Effector memory CD4-positive, alpha-beta T cell (primary cell): ENCODE data around the gene TMA16.

Source experiments
- DNase-seq, 3 donors: peaks; one replicate each; pipeline ENCODE4 v3.0.0-alpha.2; 2020
- H3K27ac ChIP-seq: 2 replicates; pipeline ENCODE4 v1.7.0; 2013; ENCODE audit warnings: mild to moderate bottlenecking, low read length, moderate library complexity; ENCODE audit not compliant: insufficient read depth, poor library complexity, severe bottlenecking
- H3K27me3 ChIP-seq: replicated peaks from 2 replicates; pipeline ENCODE4 v1.7.0; 2013; ENCODE audit warnings: mild to moderate bottlenecking, low read length; ENCODE audit not compliant: insufficient read depth, control insufficient read depth, poor library complexity, severe bottlenecking
- H3K36me3 ChIP-seq: 2 replicates; pipeline ENCODE4 v1.7.0; 2013; ENCODE audit warnings: mild to moderate bottlenecking, low read length, moderate library complexity; ENCODE audit not compliant: control insufficient read depth, insufficient read depth
- H3K4me1 ChIP-seq: 2 replicates; pipeline ENCODE4 v1.7.0; 2013; ENCODE audit warnings: low read length, mild to moderate bottlenecking; ENCODE audit not compliant: control insufficient read depth, insufficient read depth, poor library complexity, severe bottlenecking
- H3K4me3 ChIP-seq: 2 replicates; pipeline ENCODE4 v1.7.0; 2013; ENCODE audit warnings: low read length, low read depth, mild to moderate bottlenecking; ENCODE audit not compliant: insufficient read depth, poor library complexity, severe bottlenecking
- H3K9me3 ChIP-seq: 2 replicates; pipeline ENCODE4 v1.7.0; 2013; ENCODE audit warnings: mild to moderate bottlenecking, low read length, moderate library complexity; ENCODE audit not compliant: control insufficient read depth

Gene TMA16

GRCh38 chr4:163500586-163500985 lies 6.1 kb downstream of the TMA16 start:
- Histone ChIP-seq H3K27ac (no peak overlapping the region), H3K4me1 (peaks cover 3% of the 10 kb centered on the region), H3K9me3 (no peaks in the 10 kb centered on the region), H3K27me3 (no peaks in the 10 kb centered on the region), H3K4me3 (no peak overlapping the region), H3K36me3 (no peaks in the 10 kb centered on the region)
- DNase-seq, result no peak

DNA sequence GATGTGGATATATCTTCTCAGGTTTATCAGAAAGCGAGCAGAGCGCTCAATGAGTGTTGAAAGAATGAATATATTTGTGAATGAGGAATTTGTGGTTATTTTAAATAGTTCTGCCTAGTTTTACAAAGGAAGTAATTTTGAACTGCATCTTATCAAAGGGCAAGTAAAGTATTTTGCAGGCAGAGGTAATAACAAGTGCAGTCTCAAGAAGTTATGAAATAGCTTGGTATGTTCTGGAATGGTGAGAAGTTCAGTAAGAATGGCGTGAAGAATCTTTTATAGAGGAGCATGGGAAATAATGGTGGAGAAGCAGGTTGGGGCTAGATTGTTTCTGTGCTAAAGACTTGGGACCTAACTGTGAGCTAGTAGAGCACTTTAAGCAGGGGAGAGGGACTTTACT lies 10.9 kb downstream of the TMA16 start:
- Histone ChIP-seq H3K27ac (no peak overlapping the region), H3K36me3 (no peaks in the 10 kb centered on the region), H3K4me1 (no peaks in the 10 kb centered on the region), H3K27me3 (no peaks in the 10 kb centered on the region), H3K9me3 (no peaks in the 10 kb centered on the region), H3K4me3 (no peak overlapping the region)
- DNase-seq, result no peak

DNA sequence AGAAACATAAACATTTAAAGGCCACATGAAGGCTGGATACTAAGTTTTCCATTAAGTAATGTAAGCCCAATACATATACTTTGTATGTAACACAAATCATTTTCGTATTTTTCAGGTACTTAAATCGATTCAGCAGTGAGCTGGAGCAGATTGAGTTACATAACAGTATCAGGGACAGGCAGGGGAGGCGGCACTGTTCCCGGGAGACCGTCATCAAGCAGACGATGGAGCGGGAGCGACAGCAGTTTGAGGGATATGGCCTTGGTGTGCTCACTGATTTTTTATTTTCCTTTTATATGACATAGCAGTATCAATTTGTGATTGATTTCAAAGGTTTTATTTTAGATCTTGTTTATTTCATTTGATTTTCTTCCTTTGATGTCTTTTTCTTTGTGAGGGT lies 20.7 kb downstream of the TMA16 start:
- no peaks in the 10 kb centered on the region for H3K9me3 ChIP-seq
- peaks cover 33% of the 10 kb centered on the region for H3K36me3 ChIP-seq

DNA sequence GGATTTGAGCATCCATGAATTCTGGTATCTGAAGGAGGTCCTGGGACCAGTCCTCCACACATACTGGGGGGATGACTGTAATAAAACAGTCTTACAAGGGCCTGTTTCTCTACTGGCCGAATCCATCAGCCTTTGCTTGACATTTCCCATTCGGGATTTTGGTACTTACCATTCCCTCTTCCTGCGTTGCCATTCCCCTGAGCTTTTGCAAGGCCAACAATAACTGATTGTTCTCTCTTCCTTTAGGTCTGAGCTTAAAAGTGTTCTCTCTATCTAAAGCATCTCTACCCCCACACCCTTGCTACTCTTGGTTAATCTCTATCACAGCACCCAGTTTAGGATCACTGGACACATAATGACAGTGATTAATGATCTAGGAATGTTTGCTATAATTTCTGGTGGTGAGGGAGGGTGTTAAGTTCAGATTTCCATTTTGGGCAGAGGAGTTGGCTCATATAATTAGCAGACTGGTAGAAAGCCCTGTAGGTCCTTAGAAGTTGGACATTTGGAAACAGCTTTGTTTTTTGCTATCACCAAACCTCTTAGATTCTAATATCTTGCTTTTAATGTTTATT lies 29.4 kb downstream of the TMA16 start:
- no peak for DNase-seq
- no peaks in the 10 kb centered on the region for H3K9me3 ChIP-seq
- H3K4me1 ChIP-seq, result no peaks in the 10 kb centered on the region
- no peak overlapping the region for H3K27ac ChIP-seq
- H3K36me3 ChIP-seq, result peaks cover 13% of the 10 kb centered on the region
- no peak overlapping the region for H3K4me3 ChIP-seq
- H3K27me3 ChIP-seq, result no peaks in the 10 kb centered on the region

More for the DNA sequence above, 20.7 kb downstream of the TMA16 start:
- H3K27me3 ChIP-seq, result no peaks in the 10 kb centered on the region
- no peaks in the 10 kb centered on the region for H3K4me1 ChIP-seq
- no peak overlapping the region for H3K4me3 ChIP-seq
- H3K27ac ChIP-seq, result no peak overlapping the region
- no peak for DNase-seq

GRCh38 chr4:163525982-163526381 lies 31.5 kb downstream of the TMA16 start:
- Histone ChIP-seq H3K27ac (no peak overlapping the region), H3K36me3 (peaks cover 13% of the 10 kb centered on the region), H3K4me1 (no peaks in the 10 kb centered on the region), H3K9me3 (no peaks in the 10 kb centered on the region), H3K4me3 (no peak overlapping the region), H3K27me3 (no peaks in the 10 kb centered on the region)
- DNase-seq, result no peak

DNA sequence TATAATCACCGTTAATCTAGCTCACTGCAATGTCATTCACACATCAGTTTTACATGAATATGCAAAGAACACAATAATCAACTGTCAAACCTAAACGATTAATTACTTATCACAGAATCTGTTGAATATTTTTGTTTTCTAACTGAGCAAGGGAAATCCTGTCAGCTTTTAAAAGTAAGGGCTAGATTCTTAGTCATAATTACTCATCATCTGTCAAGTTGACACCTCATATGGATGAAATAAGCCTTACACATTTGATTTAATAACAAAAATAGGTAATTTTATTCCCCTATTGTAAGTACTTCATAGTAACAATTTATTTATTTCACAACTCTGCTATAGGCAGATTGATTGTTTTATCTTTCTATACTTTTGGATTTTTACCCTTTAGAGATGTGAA lies 32.7 kb downstream of the TMA16 start:
- Histone ChIP-seq H3K27ac (no peak overlapping the region), H3K4me3 (no peak overlapping the region), H3K4me1 (no peaks in the 10 kb centered on the region), H3K9me3 (no peaks in the 10 kb centered on the region), H3K36me3 (peaks cover 13% of the 10 kb centered on the region), H3K27me3 (no peaks in the 10 kb centered on the region)
- DNase-seq, result no peak

DNA sequence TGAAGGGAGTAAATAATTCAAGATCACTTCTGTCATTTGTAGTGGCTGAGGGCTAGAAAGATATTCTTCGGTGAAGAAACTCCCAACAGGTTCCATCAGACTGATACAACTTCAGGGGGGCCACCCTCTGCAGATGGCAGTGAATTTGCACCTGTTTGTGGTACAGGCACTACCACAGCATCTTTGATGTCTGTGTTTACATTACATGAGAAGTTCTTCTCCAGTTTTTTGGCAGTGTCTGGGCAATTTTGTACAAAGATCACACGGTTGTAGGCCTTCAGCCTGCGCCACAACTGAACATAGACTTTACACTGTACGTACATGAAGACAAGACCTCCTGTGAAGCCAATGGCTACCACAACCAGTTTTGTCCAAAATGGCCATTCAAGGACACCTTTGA lies 34.2 kb downstream of the TMA16 start:
- no peak overlapping the region for H3K4me3 ChIP-seq
- no peak overlapping the region for H3K27ac ChIP-seq
- H3K36me3 ChIP-seq, result peaks cover 13% of the 10 kb centered on the region
- H3K27me3 ChIP-seq, result no peaks in the 10 kb centered on the region
- H3K9me3 ChIP-seq, result no peaks in the 10 kb centered on the region
- no peak for DNase-seq
- no peaks in the 10 kb centered on the region for H3K4me1 ChIP-seq

DNA sequence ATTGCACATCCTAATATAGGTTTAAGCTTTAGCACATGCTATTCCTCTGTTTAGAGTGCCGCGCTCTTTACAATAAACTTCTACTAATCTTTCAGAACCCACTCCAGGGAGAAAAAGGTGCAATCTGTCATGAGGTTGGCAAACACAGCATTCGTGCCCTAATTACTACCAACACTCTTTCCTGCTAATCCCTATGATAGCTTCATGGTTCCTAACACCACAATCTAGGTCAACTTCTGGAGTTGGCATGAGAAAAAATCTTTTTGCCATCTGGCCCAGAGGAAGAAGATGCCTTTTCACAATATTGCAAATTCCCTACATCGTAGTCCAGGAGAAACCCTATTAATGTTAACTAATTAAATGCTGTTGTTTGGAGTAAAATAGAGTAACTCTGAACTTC lies 39.6 kb downstream of the TMA16 start:
- no peaks in the 10 kb centered on the region for H3K36me3 ChIP-seq
- no peak for DNase-seq
- H3K27me3 ChIP-seq, result no peaks in the 10 kb centered on the region

DNA sequence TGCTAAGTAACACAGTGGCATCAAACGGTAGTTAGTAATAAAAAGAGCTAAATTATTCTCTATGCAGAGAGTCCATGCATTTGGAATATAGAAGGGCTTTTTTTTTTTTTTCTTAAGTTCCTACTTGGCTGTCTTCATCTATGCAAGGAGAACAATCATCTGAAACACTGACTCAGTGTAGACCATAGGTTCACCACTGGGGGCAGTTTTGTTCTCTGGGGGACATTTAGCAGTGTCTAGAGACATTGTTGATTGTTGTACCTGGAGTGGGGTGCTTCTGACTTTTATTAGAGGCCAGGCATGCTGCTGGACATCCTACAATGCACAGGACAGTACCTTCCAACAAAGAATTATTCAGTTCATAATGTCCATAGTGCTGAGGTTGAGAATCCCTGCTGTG lies 41.2 kb downstream of the TMA16 start:
- Histone ChIP-seq H3K27me3 (no peaks in the 10 kb centered on the region), H3K4me3 (no peak overlapping the region), H3K27ac (no peak overlapping the region), H3K36me3 (no peaks in the 10 kb centered on the region), H3K9me3 (no peaks in the 10 kb centered on the region), H3K4me1 (no peaks in the 10 kb centered on the region)
- no peak for DNase-seq

More for the DNA sequence above, 39.6 kb downstream of the TMA16 start:
- no peaks in the 10 kb centered on the region for H3K9me3 ChIP-seq
- H3K4me3 ChIP-seq, result no peak overlapping the region
- no peak overlapping the region for H3K27ac ChIP-seq
- no peaks in the 10 kb centered on the region for H3K4me1 ChIP-seq

DNA sequence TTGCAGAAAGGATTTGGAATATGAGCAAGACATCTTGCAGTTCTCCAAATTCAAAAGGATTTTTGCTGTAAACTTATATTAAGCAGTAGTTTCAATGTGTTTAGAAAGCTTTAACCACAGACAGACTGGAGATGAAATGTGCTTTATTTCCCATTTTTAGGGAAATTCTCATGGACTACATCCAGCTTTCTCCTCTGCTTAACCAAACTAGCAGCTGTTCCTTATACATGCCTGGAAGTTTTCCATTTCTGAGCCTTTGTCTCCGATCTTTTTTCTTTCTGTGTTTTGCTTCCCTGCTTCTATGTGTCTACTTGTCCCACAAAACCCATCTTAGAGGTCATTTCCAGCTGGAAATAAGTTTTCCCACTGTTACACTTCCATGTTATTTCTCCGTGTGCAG lies 41.6 kb downstream of the TMA16 start:
- no peak overlapping the region for H3K27ac ChIP-seq
- no peaks in the 10 kb centered on the region for H3K36me3 ChIP-seq
- no peaks in the 10 kb centered on the region for H3K27me3 ChIP-seq
- H3K9me3 ChIP-seq, result no peaks in the 10 kb centered on the region
- H3K4me1 ChIP-seq, result no peaks in the 10 kb centered on the region
- no peak overlapping the region for H3K4me3 ChIP-seq
- DNase-seq, result no peak
